HG03045 (cell line): ENCODE results near the gene B3GALT2.
A peak's percentile ranks its signal among the peaks of the same experiment; 100 is the strongest.

Experiments
- ATAC-seq: cut with Tn5 transposase; IDR thresholded peaks from one replicate; pipeline ENCODE4 v1.9.1; 2021; ENCODE audit warnings: mild to moderate bottlenecking, moderate library complexity; ENCODE audit not compliant: unreplicated experiment

Gene B3GALT2

GRCh38 chr1:193183019-193183627, 3.3 kb downstream of the B3GALT2 start:
- ATAC-seq, result peak; percentile 63

GRCh38 chr1:193181985-193182384, 4.4 kb downstream of the B3GALT2 start:
- ATAC-seq, result no peak

- no peak for ATAC-seq
These were observed 4.9 kb downstream of the B3GALT2 start for GRCh38 chr1:193181536-193181935.

- ATAC-seq, result no peak
These were observed 7.3 kb downstream of the B3GALT2 start for GRCh38 chr1:193179094-193179493.

- ATAC-seq, result no peak
These were observed 9.6 kb downstream of the B3GALT2 start for GRCh38 chr1:193176788-193177187.

- no peak for ATAC-seq
These were observed 10.3 kb downstream of the B3GALT2 start for GRCh38 chr1:193176113-193176512.

- no peak for ATAC-seq
These were observed 29.1 kb downstream of the B3GALT2 start for GRCh38 chr1:193157360-193157759.

- no peak for ATAC-seq
These were observed 29.6 kb downstream of the B3GALT2 start for GRCh38 chr1:193156822-193157142.

GRCh38 chr1:193156117-193156821, 30.1 kb downstream of the B3GALT2 start:
- no peak for ATAC-seq

- no peak for ATAC-seq
These were observed 41.4 kb downstream of the B3GALT2 start for GRCh38 chr1:193144999-193145398.

GRCh38 chr1:193144361-193144938, 42.0 kb downstream of the B3GALT2 start:
- ATAC-seq, result no peak

GRCh38 chr1:193143285-193143684, 43.1 kb downstream of the B3GALT2 start:
- ATAC-seq, result no peak

- no peak for ATAC-seq
These were observed 44.0 kb downstream of the B3GALT2 start for GRCh38 chr1:193142409-193142808.

GRCh38 chr1:193141804-193142203, 44.6 kb downstream of the B3GALT2 start:
- no peak for ATAC-seq

- ATAC-seq, result no peak
These were observed 46.2 kb downstream of the B3GALT2 start for GRCh38 chr1:193140254-193140653.

GRCh38 chr1:193131266-193131860, 55.0 kb downstream of the B3GALT2 start:
- peak; percentile 60 for ATAC-seq
